ENCODE results near the gene LDB2.

DNA sequence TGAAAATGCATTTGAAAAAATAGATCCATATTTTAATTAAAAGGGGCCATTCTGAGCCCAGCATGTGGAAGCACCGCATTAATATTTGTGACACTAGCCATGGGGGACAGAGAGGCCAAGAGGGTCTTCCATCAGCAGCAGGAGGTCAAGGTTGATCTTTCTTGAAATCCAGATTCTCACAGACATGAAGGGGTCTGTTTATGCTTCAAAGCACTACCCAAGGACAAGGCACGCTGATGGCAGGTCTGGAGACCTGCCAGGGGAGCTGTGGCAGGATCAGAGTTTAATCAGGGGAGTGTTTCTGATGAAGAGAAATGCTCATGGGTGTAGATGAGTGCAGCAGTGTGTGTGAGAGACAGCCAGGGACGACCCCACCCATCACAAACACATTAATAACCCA is 243.3 kb downstream of the LDB2 start:
- TF ChIP-seq, protein P1, sequence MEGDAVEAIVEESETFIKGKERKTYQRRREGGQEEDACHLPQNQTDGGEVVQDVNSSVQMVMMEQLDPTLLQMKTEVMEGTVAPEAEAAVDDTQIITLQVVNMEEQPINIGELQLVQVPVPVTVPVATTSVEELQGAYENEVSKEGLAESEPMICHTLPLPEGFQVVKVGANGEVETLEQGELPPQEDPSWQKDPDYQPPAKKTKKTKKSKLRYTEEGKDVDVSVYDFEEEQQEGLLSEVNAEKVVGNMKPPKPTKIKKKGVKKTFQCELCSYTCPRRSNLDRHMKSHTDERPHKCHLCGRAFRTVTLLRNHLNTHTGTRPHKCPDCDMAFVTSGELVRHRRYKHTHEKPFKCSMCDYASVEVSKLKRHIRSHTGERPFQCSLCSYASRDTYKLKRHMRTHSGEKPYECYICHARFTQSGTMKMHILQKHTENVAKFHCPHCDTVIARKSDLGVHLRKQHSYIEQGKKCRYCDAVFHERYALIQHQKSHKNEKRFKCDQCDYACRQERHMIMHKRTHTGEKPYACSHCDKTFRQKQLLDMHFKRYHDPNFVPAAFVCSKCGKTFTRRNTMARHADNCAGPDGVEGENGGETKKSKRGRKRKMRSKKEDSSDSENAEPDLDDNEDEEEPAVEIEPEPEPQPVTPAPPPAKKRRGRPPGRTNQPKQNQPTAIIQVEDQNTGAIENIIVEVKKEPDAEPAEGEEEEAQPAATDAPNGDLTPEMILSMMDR (IDR thresholded peaks at IDR 0.05; ENCODE audit: low read length): no peak
- no peak for TF ChIP-seq EZH2 (IDR thresholded peaks at IDR 0.05; ENCODE audit: borderline replicate concordance, low read length)

Data from OCI-LY1 (cell line).